ENCODE data around the gene GDF9. TPM values are rescaled to one million over a fixed set of nuclear protein-coding genes. Genes with fewer than 3 reads are reported as not detected.

GDF9 gene
- total and polyA plus RNA-seq, 2 donors (not counting 3 experiments of a cell fraction or from before 2014, with no cell fraction given): 0.07 TPM; not detected in 1

- POLR2A ChIA-PET: interaction anchor here (1.0 kb wide), 1 partner anchor 12 kb away, joined by 4 read pairs; the partner anchor contains the start of genes GDF9 and UQCRQ
- no peak overlapping the region for H2AFZ ChIP-seq (ENCODE audit: low read depth, low read length)
- no peak for FAIRE-seq
These were observed 12.5 kb downstream of the GDF9 start for GRCh38 chr5:132853790-132854189.

GRCh38 chr5:132853323-132853722 is 12.9 kb downstream of the GDF9 start:
- BruUV-seq (replicated peaks): no TSS peak

More at GRCh38 chr5:132853790-132854189, 12.5 kb downstream of the GDF9 start:
- Histone ChIP-seq H3K4me3 (replicated peaks in 1 of 3; ENCODE audit: insufficient read depth in 1 of 3, low read depth in 1 of 3, low read length in 3 of 3) (no peak overlapping the region), H3K9me1 (replicated peaks; ENCODE audit: control insufficient read depth, extremely low read depth, insufficient read depth, low read length) (no peaks in the 10 kb centered on the region), H3K4me2 (ENCODE audit: insufficient read depth, low read length) (no peak overlapping the region), H3K9ac (replicated peaks; ENCODE audit: extremely low read depth, insufficient read depth, low read length) (no peak overlapping the region), H3K4me1 (ENCODE audit: control insufficient read depth, extremely low read depth, insufficient read depth, low read length) (no peaks in the 10 kb centered on the region), H3K27me3 (ENCODE audit: control insufficient read depth in 2 of 2, insufficient read depth in 2 of 2, low read length in 2 of 2) (no peaks in the 10 kb centered on the region), H3K79me2 (ENCODE audit: control insufficient read depth, insufficient read depth, low read length) (no peaks in the 10 kb centered on the region), H3K36me3 (ENCODE audit: control insufficient read depth in 2 of 2, extremely low read depth in 1 of 2, insufficient read depth in 2 of 2, low read length in 2 of 2) (no peaks in the 10 kb centered on the region), H3K9me3 (replicated peaks; ENCODE audit: control insufficient read depth, insufficient read depth, low read length) (no peaks in the 10 kb centered on the region), H3K27ac (ENCODE audit: insufficient read depth, low read depth, low read length) (no peak overlapping the region), H4K20me1 (replicated peaks; ENCODE audit: control insufficient read depth, extremely low read depth, insufficient read depth, low read length) (no peaks in the 10 kb centered on the region)
- dilution Hi-C loops (cut with MboI; ENCODE audit: extremely low pct_ligation_motif_present, low sequenced_read_pairs) (no loop called here), intact Hi-C loops (cut with micrococcal nuclease) (loop anchor here (1.0 kb wide), 1 partner anchor 23 kb away; the partner anchor contains the start of gene SHROOM1)
- DNase-seq (ENCODE audit: low read depth, low spot score): no peak
- CTCF ChIA-PET: interaction anchor here (0.8 to 2.2 kb wide), 11 partner anchors 10 to 99 kb away, joined by 3 to 13 read pairs (median 4); partner anchors contain the start of genes GDF9, SHROOM1 and UQCRQ
- TF ChIP-seq MYC (IDR thresholded peaks at IDR 0.05; ENCODE audit: low read depth, low read length) (no peak), POLR2AphosphoS5 (IDR thresholded peaks at IDR 0.05; ENCODE audit: insufficient read depth, low read depth, low read length) (no peak)
- BruUV-seq (replicated peaks): no TSS peak

More at GRCh38 chr5:132853323-132853722, 12.9 kb downstream of the GDF9 start:
- Histone ChIP-seq H3K4me1 (ENCODE audit: control insufficient read depth, extremely low read depth, insufficient read depth, low read length) (no peaks in the 10 kb centered on the region), H3K9me1 (replicated peaks; ENCODE audit: control insufficient read depth, extremely low read depth, insufficient read depth, low read length) (no peaks in the 10 kb centered on the region), H2AFZ (ENCODE audit: low read depth, low read length) (no peak overlapping the region), H3K79me2 (ENCODE audit: control insufficient read depth, insufficient read depth, low read length) (no peaks in the 10 kb centered on the region), H3K27ac (ENCODE audit: insufficient read depth, low read depth, low read length) (no peak overlapping the region), H3K27me3 (ENCODE audit: control insufficient read depth in 2 of 2, insufficient read depth in 2 of 2, low read length in 2 of 2) (no peaks in the 10 kb centered on the region), H3K36me3 (ENCODE audit: control insufficient read depth in 2 of 2, extremely low read depth in 1 of 2, insufficient read depth in 2 of 2, low read length in 2 of 2) (no peaks in the 10 kb centered on the region), H3K4me3 (replicated peaks in 1 of 3; ENCODE audit: insufficient read depth in 1 of 3, low read depth in 1 of 3, low read length in 3 of 3) (no peak overlapping the region), H4K20me1 (replicated peaks; ENCODE audit: control insufficient read depth, extremely low read depth, insufficient read depth, low read length) (no peaks in the 10 kb centered on the region), H3K9me3 (replicated peaks; ENCODE audit: control insufficient read depth, insufficient read depth, low read length) (no peaks in the 10 kb centered on the region), H3K4me2 (ENCODE audit: insufficient read depth, low read length) (no peak overlapping the region), H3K9ac (replicated peaks; ENCODE audit: extremely low read depth, insufficient read depth, low read length) (no peak overlapping the region)
- dilution Hi-C loops (cut with MboI; ENCODE audit: extremely low pct_ligation_motif_present, low sequenced_read_pairs) (no loop called here), intact Hi-C loops (cut with micrococcal nuclease) (no loop called here)
- FAIRE-seq (peak; percentile 66), DNase-seq (ENCODE audit: low read depth, low spot score) (no peak)
- POLR2A ChIA-PET: no interaction called here
- CTCF ChIA-PET: interaction anchor here (0.9 to 2.2 kb wide), 4 partner anchors 10 to 30 kb away, joined by 3 to 13 read pairs (median 6); partner anchors contain the start of gene SHROOM1
- TF ChIP-seq CTCF (IDR thresholded peaks at IDR 0.05; ENCODE audit: extremely low read depth in 1 of 2, insufficient read depth in 1 of 2, low read depth in 1 of 2, low read length in 2 of 2) (no peak), POLR2AphosphoS5 (IDR thresholded peaks at IDR 0.05; ENCODE audit: insufficient read depth, low read depth, low read length) (no peak), JUN (IDR thresholded peaks at IDR 0.05; ENCODE audit: borderline replicate concordance, insufficient read depth, insufficient read length, low read depth) (no peak), MAX (IDR thresholded peaks at IDR 0.05; ENCODE audit: insufficient read depth, insufficient read length) (no peak), EZH2 (IDR thresholded peaks at IDR 0.05; ENCODE audit: borderline replicate concordance, low read depth, low read length, severe bottlenecking) (no peak), FOS (IDR thresholded peaks at IDR 0.05; ENCODE audit: borderline replicate concordance, insufficient read depth, low read length) (no peak), MYC (IDR thresholded peaks at IDR 0.05; ENCODE audit: low read depth, low read length) (no peak)

Data from endothelial cell of umbilical vein (primary cell).